NCI-H1436 treated with DMSO at 0.1 percent for 48 hours (cell line): ENCODE data around the gene CBX1.

ENCODE experiments used
- DNase-seq: peaks from one replicate; lab custom pipeline; 2025; lab: John Stamatoyannopoulos, UW

Gene CBX1

GRCh38 chr17:48025904-48026501 is 75.3 kb downstream of the CBX1 start:
- no peak for DNase-seq

GRCh38 chr17:48025040-48025903 is 76.0 kb downstream of the CBX1 start:
- peak; percentile 92 for DNase-seq

- no peak for DNase-seq
Measured at GRCh38 chr17:48024149-48025039, 76.9 kb downstream of the CBX1 start.

- DNase-seq, result peak; percentile 35
Measured at GRCh38 chr17:48023400-48024148, 77.7 kb downstream of the CBX1 start.

GRCh38 chr17:48022901-48023300 is 78.4 kb downstream of the CBX1 start:
- DNase-seq, result no peak

GRCh38 chr17:48021934-48022333 is 79.3 kb downstream of the CBX1 start:
- DNase-seq, result no peak
